ENCODE data around the gene TRPM1. TPM values are rescaled to one million over a fixed set of nuclear protein-coding genes. Genes with fewer than 3 reads are reported as not detected.

Gene TRPM1
- total RNA-seq (ENCODE audit: insufficient read depth, low replicate concordance): 6.0 TPM

DNA sequence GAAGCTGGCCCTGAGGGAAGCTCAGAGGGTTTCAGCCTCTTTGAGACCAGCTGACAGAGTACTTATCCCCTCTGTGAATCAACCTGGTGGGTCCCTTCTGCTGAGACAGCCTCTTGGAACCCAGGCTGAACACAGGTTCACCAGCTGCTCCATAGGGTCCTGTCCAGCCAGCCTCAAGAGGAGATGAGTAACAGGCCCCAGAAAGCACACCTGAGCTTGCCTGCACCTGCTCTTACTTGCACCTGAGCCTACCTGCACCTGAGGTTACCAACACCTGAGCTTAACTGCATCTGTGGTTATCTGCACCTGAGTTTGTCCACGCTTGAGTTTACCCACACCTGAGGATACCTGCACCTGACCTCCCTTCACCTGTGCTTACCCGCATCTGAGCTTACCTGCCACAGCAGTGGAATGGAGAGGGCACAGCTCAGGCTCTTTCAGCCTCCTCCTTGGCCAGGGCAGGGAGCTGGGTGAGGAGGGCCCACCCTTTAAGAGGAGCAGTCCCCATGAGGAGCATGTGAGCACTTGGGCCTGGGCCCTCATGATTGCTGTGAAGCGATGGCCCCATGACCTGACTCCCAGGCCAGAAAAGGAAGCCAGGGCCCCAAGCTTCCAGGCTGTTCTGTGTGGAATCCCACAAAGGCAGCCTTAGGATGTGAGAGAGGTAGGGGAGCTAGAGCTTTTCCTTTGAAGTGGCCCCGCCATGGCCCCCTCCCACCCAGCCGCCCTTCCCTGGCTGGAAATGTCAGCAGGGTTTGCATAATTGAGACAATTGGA lies at the start of gene TRPM1:
TRPM1 (minus strand) TSS at position 464 of the 777 bp plus-strand sequence. CDS start 20,370 bp downstream, outside the sequence.
- no peak for DNase-seq (ENCODE audit: low spot score)

DNA sequence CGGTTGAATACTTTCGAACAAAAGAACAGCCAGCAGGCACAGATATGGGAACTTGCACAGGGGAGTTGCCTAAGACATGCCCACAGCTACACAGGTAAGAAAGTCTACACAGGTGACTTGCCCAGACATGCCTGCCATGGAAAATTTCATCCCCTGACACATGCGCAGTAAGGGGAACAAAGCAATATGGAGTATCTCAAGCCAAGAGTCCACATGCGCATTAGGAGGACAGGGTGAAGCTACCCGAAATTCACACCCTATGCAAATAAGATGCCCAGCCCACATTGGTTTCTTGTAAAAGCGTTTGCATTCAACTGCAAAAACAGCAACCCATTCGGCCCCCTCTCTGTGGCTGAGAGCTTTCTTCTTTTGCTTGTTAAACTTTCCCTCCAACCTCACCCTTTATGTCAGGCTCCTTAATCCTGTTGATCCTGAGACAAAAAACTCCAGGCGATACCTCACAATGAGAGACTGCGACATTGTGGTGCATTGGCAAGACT lies 49.3 kb upstream of the TRPM1 start:
- DNase-seq (ENCODE audit: low spot score): peak; percentile 21

GRCh38 chr15:31149987-31150386 lies 48.5 kb upstream of the TRPM1 start:
- DNase-seq (ENCODE audit: low spot score): no peak

DNA sequence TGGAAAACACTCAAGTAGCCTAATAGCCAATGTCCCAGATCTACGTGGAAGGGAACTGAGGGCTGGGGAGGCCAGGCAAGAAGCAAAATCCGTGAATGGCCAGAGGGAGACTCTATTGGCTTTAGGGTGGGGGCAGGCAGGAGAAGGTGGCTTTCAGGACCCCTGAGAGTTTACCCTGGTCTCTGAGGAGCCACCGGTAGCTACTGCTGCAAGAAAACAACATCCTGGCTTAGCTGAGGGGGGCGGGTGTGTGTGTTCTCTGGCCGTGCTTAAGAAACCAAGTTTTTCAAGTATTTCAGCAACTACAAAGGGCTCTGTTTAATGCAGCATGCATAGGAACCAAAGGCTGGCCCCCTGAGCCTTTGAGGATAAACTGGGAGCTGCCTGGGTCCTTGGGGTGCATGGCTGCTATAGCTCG lies 47.6 kb upstream of the TRPM1 start:
- no peak for DNase-seq (ENCODE audit: low spot score)

DNA sequence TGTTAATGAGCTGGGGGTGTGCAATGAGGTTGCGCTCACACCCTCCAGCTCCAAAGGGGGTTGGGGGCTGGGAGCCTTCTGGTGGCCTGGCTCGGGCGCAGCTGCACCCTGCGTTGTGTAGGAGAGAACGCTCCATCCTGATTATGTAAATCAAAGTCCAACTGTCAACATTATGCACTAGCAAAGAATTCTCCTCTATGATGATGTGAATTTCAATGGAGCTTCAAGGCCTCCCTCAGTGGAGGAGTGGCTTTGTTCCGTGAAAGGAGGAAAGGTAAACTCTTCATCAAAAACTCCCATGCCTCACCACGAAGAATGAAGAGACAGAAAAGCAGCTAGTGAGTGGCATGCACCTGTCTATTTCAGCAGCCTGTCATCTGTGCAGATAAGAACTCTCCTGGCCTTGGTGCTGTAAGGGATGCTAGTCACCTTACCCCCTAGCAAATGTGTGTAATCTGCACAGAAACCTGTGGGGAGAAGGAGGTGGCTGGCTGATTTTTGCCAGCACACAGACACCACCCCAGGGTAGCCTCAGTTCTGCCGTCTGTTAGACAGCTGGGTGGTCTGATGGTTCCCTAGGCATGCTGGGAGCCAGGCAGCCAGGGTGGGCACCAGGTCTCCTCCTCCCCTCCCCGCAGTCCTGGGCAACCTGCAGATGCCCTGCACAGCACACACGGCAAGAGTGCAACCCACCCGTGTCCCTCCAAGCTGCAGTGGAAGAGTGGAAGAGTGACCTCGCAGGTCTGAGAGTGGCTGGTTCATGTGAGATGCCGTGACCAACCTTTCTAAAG lies 47.0 kb upstream of the TRPM1 start:
- no peak for DNase-seq (ENCODE audit: low spot score)

DNA sequence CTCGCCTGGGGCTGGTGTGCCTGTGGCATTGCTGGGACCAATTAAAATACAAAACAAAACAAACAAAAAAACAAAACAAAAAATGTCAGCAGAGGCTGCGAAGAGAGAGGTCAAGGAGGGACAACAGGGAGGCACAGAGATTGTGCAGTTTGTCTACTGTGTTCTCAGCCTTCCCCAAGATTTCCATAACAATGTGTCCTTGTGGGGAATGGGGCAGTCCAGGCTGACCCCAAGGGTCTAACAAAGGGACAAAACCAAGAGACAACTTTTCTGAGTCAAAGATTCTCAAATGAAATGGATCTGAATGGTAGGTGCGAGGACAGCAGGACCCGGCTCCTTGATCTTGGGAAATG lies 46.4 kb upstream of the TRPM1 start:
- no peak for DNase-seq (ENCODE audit: low spot score)

DNA sequence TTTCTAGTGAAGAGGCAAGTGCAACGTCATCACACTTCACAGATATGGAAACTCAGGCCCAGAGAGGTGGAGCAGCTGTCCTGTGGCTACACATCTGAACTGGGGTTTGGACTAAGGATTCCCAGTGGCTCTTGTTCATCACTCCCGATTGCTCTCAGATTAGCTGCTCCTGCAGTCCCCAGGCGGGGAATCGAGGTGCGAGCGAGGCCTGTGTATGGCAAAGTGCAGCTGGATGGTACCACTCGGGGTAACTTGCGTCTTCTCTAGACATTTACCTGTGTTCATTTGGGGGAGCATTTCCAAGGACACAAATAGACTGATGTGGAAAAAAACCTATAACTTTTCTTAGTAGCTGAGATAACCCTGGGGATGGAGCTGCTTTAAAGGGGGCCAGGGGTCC lies 45.9 kb upstream of the TRPM1 start:
- DNase-seq (ENCODE audit: low spot score): no peak

DNA sequence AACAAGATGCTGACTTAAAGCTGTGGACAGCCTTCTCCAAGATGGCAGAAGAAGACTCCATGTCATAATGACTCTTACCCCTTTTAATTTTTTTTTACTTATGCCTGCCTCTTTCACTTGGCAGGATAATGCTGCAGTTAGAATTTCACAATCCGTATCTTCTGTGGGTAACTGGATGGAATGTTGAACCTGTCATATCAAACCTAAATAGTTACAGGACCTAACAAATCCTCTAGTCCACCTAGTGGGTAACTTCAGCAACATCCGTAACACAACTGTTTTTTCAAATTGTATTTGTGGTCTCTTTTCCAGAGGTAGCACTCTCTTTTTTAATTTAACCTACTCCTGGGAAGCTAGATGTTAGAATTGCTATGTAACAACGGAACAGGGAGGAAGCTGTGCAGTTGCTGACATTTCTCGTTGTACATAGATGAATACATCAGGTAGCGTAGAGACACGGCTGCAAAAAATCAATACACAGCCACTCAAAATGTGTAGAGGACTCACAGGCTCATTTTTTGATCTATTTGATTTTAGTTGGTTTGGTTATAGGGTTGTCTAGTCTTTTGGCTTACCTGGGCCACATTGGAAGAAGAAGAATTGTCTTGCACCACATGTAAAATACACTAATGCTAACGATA lies 43.9 kb upstream of the TRPM1 start:
- DNase-seq (ENCODE audit: low spot score): no peak

DNA sequence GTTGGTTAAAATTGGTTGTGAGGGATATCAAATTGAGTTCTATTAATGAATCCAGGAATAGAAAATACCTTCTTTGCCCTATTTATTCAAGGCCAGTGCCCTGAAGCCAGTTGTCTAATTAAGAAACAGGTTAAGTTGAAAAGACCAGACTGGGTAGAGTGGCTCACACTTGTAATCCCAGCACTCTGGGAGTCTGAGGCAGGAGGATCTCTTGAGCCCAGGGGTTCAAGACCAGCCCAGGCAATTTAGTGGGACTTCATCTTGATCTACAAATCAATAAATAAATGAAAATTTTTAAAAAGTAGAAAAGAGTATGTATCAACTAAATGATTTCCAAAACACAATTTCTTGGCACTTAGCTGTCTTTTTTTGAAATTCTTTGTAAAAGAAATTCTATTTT lies 40.3 kb upstream of the TRPM1 start:
- DNase-seq (ENCODE audit: low spot score): no peak

DNA sequence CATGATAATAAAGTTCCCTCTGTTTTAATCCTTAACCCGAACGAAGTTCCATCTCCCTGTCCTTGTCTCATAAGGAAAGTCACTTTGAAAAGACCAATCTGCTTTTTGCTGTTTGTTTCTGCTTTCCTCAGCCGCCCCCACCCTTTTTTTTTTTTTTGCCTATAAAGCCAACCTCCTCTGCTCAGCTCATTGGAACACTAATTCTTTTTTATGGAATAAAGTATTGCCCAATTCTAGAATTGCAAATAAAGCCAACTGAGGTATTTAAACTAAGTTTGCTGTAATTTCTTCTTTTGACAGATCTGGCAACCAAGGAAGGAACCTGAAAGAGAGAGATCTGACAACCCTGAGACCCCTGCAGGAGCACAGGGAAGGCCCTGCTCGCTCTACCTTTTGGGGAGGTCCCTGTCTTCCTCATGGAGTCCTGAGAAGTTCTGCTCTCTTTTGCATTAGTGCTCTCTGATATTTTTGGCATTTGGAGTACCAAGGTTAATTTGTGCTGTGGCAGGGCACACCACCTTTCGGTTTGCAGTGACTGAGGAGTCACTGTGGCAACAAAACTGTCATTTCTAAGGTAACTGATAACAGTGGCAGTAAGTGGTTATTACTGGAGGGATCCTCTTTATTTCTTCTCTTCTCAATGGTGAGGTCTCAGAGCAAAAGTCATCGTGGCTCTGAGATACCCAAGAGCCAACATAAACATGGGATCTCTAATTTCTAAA lies 35.2 kb upstream of the TRPM1 start:
- no peak for DNase-seq (ENCODE audit: low spot score)

- no peak for DNase-seq (ENCODE audit: low spot score)
These were observed 34.5 kb upstream of the TRPM1 start for GRCh38 chr15:31136016-31136415.

DNA sequence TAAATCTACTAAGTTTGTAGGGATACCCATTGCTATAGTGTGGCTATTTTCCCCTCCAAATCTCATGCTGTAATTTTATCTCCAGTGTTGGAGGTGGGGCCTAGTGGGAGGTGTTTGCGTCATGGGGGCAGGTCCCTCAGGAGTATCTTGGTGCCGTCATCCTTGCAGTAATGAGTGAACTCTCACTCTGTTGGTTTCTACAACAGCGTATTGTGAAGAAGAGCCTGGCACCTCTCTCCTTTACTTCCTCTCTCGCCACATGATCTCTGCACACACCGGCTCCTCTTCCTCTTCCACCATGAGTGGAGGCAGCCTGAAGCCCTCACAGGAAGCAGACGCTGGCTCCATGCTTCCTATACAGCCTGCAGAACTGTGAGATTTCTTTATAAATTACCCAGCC lies 34.0 kb upstream of the TRPM1 start:
- DNase-seq (ENCODE audit: low spot score): no peak

DNA sequence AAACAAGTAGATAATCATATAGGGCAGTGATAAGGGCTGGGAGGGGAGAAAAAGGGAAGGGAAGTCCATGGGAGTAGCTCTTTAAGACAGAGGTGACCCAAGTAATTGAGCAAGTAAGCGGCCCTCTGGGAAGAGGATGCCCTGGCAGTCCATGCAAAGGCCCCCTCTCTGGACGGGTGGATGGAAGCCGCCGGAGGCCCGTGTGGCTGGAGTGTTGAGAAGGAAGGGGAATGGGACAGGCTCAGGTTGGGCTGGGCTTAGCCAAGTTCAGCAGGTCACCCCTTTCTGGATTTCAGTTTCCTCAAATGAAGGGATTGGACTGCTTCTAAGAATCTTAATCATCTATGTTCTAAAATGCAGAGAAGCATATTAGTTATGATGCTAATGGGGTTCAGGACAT lies 32.4 kb upstream of the TRPM1 start:
- no peak for DNase-seq (ENCODE audit: low spot score)

DNA sequence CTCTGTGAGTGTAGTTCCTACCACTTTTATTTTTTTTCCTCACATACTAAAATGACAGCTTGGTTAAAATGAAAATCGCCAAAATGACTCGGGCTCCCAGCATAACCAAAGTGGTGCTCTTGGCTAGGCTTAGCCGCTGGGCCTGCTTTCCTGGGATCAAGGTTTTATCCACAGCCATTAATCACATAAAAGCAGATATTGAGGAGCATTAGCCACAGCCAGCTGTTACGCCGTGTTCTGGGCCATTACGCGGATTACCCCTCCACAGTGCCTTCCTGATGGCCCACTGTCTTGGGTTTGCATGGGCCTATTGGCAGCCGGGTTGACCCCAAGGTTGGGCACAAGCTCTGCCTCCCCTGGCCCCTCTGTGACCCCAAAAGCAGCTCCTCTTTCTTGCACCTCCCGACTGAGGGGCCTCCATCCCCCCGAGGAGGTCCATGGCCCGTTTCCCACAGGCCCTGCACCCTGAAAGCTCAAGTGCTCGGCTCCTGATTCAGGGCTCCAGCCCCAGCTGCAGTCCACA lies 30.4 kb upstream of the TRPM1 start:
- DNase-seq (ENCODE audit: low spot score): no peak

GRCh38 chr15:31130576-31131237 lies 29.2 kb upstream of the TRPM1 start:
- DNase-seq (ENCODE audit: low spot score): no peak

DNA sequence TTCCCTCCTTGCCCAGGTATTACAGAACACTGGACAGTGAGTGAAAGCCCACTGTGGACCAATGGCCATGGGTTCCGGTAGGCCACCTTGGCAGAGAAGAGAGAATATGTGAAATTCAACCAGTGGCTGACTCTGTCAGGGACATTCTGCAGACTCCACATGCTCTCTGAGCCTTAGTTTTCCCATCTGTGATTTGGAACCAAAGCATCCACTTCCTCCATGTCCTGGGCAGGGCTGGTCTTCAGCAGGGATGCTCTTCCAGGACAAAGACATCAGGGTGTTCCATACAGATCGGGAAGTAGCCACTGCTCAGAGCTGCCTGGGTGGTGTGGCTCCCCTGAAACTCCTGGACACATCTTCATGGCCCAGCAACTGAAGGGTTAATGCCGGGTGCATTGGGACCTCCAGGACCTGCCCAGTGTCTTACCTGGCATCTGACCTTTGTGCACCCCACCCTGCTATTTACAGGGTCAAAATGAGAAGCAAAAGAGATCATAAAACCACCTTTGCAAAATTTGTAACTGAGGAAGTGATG lies 28.3 kb upstream of the TRPM1 start:
- no peak for DNase-seq (ENCODE audit: low spot score)

GRCh38 chr15:31128919-31129768 lies 27.6 kb upstream of the TRPM1 start:
- peak; percentile 61 for DNase-seq (ENCODE audit: low spot score)

DNA sequence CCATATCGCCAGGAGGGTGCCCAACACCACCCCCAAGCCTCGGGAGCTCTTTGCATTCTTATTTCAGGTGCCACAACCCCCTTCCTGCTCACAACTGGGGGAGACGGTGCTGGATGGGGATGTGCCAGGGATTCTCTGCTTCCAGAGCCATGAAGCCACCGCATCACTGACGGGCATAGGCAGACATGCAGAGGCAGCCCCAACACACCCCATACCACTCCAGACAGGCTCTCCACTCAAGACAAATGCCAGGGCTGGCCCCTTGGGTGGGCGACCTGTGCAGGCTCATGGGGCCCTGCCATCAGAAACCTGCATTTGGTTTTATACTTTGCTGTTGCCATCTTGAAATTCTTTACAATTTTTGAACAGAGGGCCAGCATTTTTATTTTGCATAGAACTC lies 27.0 kb upstream of the TRPM1 start:
- DNase-seq (ENCODE audit: low spot score): no peak

DNA sequence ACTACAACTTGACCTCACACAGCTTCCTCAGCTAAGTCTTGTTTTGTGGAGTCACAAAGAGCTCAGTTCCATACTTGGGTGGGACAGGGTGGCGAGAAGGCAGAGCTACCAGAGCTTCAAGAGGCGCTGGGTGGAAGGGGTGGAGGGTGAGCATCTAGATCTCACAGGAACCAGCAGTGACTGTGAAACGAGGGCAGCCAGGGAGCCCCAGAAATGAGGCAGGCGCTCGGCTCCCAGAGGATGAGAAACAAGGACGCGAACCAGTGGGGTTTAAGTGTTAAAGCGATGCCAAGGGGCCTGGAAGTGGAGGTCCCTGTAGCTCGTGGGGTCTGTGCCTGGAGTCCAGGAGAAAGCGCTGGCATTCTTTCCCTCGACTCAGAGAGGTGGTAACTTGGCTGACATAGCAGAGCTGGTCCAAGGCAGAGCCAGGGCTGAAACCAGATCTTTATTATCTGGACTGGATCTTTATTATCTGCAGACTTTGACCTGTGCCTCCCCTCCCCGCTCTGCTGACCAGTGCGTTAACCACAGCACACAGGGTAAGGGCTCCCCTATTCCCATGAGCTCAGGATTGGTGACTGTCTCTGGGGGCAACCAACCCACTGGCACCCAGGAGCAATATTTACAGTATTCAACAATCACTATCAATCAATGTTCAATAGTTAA lies 26.2 kb upstream of the TRPM1 start:
- no peak for DNase-seq (ENCODE audit: low spot score)

All from umbilical cord (tissue), 2 donors.